Measurements from ENCODE around the gene BCR.
"Not testable (repeated sequence)": the region's sequence is repeated elsewhere in the genome, so short reads cannot be mapped to it uniquely, and the experiment has no call there.

The BCR gene

DNA sequence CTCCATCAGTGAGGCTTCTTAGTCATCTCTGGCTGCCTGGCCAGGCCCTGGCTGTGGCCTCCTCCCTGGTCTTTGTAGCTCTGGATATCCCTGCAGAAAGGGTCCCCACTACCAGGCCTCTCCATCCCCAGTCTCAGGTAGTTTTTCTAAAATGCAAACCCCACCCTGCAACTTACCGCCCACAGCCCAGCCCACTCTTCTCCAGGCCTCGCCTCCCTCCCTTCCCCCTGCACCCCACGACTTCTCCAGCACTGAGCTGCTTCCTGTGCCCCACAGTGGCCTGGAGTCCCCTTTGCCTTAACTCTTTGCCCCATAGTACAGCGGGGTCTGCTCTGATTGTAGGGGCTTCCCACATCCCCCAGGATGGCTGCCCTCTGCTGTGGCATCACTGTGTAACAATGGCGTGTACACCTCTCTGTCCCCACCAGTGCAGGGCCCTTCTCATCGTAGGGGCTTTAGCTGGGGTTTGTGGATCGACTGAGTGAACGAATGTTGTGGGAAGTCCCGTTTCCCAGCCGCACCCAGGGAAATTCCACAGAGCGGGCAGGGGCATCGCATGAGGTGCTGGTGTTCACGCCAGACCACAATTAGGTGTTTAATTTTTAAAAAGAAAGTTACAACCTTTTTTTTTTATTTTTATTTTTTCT lies 111.6 kb downstream of the BCR start:
- DNase-seq: no peak

DNA sequence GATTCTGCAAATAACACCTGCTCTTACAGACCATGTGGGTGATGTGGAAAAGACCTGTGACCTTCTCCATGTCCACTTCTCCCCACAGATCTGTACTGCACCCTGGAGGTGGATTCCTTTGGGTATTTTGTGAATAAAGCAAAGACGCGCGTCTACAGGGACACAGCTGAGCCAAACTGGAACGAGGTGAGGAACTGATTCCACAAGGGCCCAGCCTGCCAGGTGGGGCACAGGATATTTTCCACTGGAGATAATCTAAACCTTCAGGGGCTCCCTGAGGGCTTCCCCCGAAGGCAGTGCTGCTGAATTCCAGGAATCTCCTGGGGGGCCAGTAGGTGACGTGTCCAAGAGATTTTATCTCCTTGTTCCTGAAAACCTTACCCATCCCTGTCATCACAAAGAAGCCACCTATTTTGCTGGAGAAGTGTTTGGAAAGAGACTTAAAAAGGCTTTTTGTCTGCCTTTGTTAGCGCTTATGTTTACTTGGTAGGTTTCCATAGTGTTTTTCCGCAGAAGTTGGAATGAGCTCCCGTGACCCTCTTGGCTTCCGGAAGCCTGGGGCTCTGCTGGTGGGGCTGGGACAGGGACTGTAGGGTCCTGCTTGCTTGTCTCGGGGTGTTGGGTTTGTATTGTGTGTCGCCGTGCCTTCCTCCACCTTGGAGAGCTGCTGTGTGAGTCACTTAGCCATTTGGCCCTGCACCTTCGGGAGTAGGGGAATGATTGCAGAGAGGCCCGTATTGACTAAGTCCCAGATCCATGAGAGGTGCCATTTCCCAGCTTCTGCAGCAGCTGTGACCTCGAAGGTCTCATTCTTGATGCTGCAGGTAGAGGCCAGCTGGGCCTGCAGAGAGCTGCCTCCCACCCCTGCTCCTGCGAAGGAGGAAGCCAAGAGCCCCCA lies 112.4 kb downstream of the BCR start:
- no peak for DNase-seq

DNA sequence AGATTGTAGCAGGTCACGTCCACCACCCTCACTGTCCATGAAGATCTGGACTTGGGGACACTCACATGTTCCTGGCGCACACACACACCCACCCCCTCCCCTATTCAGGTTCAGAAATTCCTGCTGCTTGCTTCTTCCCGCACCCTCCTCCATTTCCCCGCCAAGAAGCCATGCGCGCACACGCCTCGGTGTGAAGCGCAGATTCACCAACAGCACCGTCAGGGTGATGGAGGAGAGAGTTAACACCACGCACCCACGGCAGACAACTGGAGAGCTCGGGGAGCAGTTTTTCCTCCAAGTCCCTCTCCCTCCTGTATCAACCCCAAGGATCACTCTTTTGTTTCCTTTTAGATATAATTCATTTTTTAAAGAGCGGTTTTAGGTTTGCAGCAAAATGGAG lies 113.4 kb downstream of the BCR start:
- DNase-seq: no peak

DNA sequence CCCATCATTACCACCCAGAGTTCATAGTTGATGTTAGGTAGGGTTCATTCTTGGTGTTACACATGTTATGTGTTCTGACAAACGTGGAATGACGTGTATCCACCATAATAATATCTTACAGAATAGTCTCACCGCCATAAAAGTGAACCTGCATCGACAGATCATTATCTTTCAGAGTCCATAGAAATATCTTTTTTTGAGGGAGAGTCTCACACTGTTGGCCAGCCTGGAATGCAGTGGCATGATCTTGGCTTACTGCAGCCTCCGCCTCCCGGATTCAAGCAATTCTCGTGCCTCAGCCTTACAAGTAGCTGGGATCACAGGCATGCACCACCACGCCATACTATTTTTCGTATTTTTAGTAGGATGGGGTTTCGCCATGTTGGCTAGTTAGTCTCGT lies 113.9 kb downstream of the BCR start:
- DNase-seq: no peak

DNA sequence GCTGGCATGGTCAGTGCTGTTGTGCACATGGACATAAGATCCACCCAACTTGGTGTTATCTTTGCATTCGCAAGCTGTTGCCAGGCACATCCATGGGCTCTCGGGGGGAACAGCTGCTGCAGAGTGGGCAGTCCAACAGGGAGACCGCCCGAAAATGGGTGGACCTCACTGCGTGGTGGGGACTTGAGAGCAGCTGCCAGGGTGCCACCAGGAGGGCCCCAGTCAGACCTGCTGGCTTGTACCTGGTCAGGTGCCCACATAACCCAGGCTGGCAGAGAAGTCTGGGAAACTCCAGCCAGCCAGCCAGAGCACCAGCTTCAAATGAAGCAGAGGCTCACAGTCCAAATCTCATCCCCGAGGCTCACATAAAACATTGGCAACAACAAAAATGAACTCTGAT lies 120.2 kb downstream of the BCR start:
- no peak for DNase-seq

DNA sequence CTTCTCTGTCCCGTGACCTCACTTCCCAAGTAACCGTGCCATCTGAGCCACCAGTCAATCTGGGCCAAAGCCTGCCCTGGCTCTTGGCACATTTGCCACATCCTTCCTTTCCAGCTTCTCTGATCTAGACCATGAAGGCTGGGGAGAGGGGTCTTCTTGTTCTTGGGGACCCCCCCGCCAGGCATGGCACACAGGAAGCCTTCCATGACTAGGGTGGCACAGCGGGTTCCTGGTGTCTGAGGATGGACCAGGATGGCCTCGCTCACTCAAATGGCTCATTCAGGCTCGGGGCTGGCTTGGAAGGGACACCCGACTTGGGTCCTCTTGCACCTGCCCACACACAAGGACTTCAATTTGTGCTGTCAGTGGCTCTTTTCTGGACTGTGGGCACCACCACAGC lies 121.3 kb downstream of the BCR start:
- DNase-seq: no peak

DNA sequence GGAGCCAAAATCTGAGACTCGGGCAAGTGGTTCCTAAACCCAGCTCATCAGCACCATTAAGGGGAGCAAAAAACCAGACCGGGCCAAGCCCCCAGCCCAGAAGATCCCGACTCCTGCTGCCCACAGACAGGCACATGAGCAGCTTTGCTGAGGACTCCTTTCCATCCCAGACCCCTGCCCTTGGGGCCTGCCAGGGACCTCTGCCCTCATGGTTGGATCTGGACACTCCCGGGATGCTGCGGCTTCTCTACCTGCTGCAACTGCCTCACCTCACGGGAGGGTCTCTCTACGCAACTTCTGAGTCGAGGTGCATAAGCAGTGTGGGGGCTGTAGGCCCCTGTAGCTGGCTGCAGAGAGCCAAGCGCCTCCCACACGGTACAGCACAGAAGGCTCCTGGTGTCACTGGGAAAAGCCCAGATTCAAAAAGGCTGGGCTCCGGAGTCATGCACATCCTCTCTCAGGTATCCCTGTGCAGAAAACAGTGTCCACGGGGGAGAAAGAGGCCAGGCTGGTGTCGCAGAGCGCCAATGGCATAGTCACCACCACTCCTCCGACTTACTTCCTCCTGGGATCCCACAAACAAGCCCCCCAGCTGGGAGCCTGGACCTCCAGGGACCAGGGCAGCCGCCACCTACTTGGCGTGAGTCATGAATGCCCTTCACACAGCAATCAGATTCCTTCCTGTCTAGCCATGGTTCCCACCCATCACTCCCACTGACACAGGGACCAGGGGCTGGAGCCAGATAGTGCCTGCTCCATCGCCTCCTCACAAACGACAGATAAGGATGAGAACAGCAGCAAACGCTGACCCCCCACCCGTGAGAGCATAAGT lies 122.1 kb downstream of the BCR start:
- DNase-seq: no peak

DNA sequence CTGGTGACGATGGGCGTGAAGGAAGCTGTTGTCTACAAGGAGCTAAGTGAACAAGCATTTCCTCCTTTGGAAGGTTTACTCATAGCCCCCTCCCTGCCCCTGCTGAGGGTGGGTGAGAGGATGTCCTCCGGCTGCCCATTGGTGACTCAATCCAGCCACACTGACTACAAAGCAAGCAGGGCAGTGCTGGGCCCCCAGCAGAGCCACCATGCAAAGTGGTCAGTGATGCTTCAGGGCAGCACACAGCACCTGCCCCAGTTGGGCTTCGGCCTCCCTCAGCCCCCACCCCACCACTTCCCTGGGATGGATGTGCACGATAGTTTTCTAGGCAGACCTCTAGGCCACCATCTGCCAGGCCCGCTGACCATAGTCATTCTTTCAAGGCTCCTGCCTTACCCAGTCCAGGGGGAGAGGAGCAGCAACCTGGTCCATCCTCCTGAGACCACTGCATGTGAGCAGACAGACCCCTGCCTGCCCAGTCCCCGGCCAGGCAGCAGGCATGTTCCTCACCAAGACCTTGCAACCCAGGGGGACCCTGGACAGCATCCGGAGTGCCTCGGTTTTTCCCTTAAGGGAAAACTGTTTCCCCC lies 125.1 kb downstream of the BCR start:
- peak; percentile 67 for DNase-seq

DNA sequence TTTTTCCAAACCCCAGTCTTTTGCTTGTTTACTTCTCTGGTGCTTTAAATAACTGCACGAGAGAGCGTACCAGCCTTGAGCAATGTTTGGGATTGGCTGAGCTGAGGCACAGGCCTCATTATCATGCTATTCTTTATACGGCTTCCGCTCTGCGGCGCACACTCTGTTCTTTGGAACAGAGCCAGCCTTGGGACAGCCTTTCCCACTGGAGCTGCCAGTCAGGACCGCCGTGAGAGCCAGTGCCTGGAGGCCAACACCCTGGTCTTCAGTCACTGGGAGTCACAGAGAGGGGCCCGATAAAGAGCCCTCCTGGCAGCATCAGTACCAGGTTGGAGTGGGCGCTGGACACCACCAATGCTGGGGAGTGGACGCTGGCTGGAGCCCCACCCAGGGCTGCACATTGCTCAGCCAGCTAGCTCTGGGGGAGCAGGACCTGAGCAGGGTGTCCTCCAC lies 125.6 kb downstream of the BCR start:
- DNase-seq: peak; percentile 67

DNA sequence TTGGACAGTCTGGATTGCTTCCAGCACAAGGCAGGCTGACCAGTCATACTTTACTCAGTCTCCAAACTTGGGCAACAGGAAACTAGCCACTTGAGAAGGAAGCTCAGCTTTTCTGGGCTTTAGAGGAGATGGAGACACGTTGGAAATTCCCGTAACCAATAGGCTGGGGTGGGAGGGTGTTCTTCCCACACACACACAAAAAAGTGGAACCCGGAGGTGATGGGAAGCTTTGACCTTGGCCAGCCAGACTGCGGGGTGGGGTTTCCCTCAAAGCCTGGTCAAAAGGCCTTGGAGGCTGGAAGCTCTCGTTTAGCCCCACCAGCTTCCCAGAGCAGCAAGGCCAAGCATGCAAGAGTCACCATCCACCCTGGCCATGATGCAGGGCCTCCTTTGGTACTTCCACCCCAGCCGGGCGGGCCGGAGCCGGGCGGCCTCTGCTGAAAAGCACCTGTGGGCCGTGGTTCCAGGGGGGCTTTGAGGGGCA lies 126.2 kb downstream of the BCR start:
- DNase-seq: peak; percentile 81

DNA sequence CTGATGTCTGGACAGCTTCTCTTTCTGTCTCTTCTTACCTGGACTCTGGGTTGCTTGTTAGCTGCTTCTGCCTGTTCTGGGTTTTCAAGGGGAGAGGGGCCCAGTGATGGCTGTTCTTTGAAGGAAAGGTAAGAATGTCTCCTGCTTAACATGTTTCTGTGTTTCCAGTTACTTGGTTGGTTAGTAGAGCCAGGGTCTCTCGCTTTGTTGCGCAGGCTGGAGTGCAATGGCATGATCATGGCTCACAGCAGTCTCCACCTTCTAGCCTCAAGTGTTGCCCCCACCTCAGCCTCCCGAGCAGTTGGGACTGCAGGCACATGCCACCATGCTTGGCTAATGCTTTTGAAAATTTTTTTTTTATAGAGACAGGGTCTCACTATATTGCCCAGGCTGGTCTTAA lies 126.6 kb downstream of the BCR start:
- DNase-seq: no peak

DNA sequence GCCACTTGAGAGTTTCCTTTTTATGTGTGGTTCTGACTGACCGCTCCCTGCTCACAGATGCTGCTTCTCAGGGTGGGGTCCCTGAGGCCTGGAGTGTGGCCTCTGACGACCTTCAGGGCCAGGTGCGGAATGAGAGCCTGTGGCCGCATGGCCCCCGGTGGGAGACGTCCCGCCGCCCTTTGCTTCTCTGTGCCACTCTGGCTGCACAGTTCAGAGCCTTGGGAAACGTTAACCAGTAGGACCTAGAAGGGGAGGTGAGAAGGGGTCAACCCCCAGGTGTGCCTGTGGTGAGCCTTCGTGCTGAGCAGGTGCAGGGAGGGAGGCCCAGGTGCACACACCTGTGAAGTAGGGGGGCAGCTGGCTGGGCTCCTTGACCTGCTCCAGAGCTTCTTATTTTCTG lies 127.2 kb downstream of the BCR start:
- not testable (repeated sequence) for DNase-seq

DNA sequence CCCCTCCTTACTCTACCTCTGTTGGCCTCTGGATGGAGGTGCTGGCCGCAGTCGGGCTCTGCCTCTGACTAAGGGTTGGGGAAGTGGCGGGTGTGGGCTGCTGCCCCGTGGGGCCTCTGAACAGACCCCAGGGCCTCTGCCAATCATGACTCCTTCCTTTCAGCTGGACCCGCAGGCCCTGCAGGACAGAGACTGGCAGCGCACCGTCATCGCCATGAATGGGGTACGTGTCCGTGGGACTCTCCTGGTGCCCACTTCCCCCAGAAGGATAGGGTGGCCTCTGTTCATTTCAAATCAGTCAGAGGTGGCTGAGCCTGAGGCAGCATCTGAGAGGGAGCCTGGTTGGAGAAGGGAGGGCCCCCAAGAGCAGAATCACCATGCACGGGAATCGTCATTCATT lies 129.0 kb downstream of the BCR start:
- not testable (repeated sequence) for DNase-seq

DNA sequence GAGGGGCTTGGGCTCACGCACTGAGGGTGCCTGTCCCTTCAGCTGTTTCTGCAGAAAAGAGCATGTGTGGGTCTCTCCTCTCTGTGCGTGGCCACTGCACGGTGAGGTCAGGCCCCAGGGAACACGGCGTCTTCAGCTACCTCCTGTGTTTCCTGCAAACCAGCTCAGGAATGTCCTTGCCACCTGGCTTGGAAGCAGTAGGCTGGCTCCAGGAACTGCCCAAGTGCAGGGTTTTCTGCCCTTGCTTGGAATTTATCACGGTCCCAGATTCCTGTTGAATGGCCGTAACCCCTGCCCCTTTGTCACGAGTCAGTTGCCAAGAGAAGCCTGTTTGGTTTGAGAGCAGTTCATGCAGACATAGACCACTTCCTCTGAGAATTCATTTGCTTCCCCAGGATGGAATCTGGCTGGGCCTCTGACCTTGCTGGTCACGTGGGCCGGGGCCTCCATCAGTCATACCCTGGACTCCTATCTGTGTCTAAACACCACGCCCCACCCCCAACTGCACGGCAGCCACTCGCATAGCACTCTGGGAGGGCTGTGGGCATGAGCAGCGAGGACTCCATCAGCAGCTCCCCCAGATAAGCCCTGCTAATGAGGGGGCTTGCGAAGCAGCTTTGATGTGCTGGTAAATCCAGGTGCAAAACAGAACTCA lies 130.3 kb downstream of the BCR start:
- DNase-seq: not testable (repeated sequence)

DNA sequence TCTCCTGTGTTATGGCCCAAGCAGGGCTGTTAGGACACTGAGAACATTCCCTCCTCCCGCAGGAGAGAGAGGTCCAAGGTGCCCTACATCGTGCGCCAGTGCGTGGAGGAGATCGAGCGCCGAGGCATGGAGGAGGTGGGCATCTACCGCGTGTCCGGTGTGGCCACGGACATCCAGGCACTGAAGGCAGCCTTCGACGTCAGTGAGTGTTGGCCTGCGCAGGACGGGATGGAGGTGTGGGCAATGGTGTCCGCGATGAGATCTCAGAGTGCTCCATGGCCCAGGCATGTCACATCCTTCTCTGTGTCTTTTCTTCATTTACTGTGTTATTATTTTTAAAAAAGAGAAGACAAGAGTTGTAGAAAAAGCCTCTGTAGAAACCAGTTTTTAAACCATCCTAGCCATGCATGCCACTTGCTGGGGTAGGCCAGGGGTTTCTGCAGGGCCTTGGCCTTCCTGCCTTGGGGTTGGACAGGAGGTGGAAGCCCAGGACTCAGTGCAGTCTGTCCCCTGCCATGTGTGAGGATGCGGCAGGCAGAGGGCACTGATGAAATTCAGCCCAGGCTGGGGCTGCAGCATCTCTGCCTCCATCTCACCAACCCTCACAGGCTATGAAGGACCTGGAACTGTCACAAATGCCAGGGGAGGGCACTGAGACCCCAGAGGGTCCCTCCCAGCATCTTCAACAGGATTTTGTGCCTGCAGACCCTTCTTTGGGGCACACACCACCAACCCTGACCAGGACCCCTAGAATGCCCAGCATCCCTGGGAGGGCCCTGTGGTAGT lies 131.5 kb downstream of the BCR start:
- not testable (repeated sequence) for DNase-seq

DNA sequence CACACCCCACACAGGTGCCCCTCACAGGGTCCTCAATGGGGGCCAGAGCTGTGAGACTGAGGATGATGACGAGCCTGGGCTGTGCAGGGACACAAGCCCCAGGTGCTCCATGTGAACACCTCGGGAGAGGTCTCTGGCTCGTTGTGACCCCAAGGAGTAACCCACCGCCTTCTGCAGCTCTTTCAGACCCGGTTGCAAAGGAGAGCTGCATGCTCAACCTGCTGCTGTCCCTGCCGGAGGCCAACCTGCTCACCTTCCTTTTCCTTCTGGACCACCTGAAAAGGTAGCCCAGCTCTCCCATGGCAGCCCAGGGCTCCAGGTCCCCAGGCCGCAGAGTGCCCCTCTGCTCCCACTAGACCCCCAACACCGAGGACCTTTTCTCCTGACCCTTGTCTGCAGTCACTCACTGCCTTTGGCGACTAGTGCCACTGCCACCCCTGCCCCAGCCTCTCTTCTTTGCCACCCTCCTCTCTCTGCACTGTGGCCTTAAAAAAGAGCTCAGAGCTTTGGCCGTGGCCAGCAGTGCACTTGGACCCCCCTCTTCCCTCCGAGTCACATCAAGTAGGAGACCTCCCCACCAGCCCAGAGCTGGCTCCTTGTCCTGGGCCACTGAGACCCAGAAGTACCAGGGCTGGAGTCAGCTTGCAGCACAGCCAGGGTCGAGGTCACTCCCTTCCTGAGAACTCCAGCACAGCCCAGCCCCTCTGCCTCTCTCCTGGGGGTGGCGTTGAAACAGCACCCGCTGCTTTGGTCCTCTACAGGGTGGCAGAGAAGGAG lies 133.7 kb downstream of the BCR start:
- no peak for DNase-seq

DNA sequence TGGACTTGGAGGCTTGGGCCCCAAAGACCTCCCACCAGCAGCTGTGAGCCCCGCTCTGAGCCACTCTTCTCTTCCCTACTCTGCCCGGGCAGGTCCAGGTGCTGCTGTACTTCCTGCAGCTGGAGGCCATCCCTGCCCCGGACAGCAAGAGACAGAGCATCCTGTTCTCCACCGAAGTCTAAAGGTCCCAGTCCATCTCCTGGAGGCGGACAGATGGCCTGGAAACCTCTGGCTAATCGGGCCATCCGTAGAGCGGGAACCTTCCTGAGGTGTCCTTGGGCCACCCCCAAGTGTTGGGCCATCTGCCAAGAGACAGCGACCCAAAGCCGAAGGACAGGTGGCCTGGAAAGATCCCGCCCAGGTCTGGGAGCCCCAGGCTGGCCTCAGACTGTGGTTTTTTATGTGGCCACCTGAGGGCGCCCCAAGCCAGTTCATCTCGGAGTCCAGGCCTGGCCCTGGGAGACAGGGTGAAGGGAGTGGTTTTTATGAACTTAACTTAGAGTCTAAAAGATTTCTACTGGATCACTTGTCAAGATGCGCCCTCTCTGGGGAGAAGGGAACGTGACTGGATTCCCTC lies 135.1 kb downstream of the BCR start:
- peak; percentile 48 for DNase-seq

DNA sequence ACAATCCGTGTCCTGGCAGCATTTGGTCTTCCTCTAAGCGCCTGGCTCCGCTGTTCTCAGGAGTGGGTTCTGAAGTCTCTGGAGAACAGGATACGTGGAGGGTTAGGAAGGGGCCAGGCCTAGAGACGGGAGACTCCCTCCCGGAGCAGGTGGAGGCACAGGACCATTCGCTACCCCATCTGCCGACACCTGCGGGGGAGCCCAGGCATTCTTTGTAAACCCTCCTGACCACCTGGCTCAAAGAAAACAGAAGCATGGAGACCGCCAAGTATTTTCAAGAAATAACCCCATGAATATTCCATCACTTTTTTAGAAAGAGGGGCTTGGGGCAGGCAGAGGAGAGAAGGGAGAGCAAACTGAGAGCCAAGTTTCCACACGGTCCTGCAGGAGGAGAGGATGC lies 136.3 kb downstream of the BCR start:
- DNase-seq: not testable (repeated sequence)

DNA sequence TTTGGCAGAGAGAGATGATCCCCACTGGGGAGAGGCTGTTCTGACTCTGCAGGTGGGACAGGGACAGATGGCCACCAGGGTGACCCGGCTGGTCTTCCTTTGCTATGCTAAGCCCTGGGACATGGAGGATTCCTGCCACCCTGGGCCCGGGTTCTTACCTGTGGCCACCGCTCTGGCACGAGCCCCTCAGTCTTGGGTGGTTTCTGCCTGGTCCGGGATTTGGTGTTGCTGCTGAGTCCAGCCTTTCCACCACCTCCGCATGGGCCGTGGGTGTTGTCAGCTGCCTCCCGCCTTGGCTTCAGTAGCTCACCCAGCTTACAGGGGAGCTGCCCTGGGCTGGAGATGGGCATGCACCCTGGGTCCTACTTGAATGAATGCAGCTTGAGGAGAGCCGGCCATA lies 138.0 kb downstream of the BCR start:
- not testable (repeated sequence) for DNase-seq

DNA sequence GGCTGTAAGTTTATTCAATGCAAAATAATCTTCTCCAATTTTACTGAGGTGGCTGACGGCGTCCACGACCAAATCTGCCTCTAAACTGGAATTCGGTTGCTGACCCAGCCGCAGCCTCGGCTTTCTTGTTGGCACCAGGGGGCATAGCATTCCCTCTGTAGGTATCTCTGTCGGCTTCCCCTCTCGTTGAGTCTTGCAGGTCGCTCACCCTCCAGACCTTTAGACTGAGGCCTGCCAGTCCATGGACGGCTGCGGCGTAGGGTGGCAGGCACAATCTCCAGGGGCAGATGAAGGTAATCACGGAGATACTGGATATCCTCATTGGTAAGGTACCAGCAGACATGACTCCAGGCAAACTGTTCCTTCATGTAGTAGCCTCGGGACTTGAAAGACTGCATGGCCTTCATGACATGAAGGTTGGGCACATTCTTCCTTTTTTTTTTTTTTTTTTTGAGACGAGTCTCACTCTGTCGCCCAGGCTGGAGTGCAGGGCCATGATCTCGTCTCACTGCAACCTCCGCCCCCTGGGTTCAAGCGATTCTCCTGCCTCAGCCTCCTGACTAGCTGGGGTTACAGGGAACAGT lies 142.3 kb downstream of the BCR start:
- DNase-seq: not testable (repeated sequence)

Data from HCEC 1CT (cell line).